Measurements from ENCODE around the gene ALX4. TPM values are rescaled to one million over a fixed set of nuclear protein-coding genes. Genes with fewer than 3 reads are reported as not detected.
A peak's percentile ranks its signal among the peaks of the same experiment; 100 is the strongest.

The ALX4 gene
- total RNA-seq, 1 donor from 2014 or later: not detected

- Histone ChIP-seq H3K79me2 (ENCODE audit: low read depth) (no peaks in the 10 kb centered on the region), H2AFZ (replicated peaks) (no peak overlapping the region), H3F3A (ENCODE audit: low read depth) (no peaks in the 10 kb centered on the region), H4K20me1 (ENCODE audit: low read depth) (no peaks in the 10 kb centered on the region), H3K4me1 (no peaks in the 10 kb centered on the region), H3K9me3 (ENCODE audit: low read depth) (peaks cover 11% of the 10 kb centered on the region), H3K9ac (no peak overlapping the region), H3K36me3 (peaks cover 13% of the 10 kb centered on the region), H3K27me3 (no peaks in the 10 kb centered on the region), H3K4me2 (no peak overlapping the region), H3K4me3 (no peak overlapping the region), H3K27ac (no peak overlapping the region)
- Mint-ChIP-seq H3K4me1 (peaks cover 13% of the 10 kb centered on the region), H3K4me3 (no peak overlapping the region), H3K27me3 (ENCODE audit: insufficient read depth, low read depth) (no peaks in the 10 kb centered on the region), H3K9me3 (peaks cover 24% of the 10 kb centered on the region), H3K36me3 (peaks cover 26% of the 10 kb centered on the region), H3K27ac (no peak overlapping the region)
- no peak for DNase-seq (ENCODE audit: low spot score)
- TF ChIP-seq EZH2 (IDR thresholded peaks at IDR 0.05) (no peak), EZH2phosphoT487 (IDR thresholded peaks at IDR 0.05) (no peak), CTCF (IDR thresholded peaks at IDR 0.05) (no peak)
Observed at GRCh38 chr11:44250421-44250820, 59.5 kb downstream of the ALX4 start.

DNA sequence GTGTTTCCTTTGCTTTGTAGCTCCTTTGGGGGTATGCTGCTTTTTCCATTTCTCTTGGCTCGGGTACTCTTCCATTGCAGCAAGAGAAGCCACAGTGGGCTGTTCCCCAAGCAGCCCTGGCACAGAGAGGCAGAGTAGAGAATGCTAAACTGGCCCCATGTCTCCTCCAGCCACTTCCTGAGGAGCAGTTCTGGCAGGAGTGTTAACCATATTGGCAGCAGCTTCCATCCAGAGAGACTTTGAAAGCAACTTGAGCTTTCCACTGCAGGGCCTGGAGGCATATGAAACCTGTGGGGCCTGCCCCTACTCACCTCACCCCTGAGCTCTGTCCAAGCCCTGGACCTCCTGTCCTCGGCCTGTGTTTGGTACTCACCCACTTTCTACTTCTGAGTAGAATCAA, 61.8 kb downstream of the ALX4 start:
- no peaks in the 10 kb centered on the region for H4K20me1 ChIP-seq (ENCODE audit: low read depth)
- Mint-ChIP-seq H3K4me3 (no peak overlapping the region), H3K27me3 (ENCODE audit: insufficient read depth, low read depth) (no peaks in the 10 kb centered on the region), H3K36me3 (peaks cover 32% of the 10 kb centered on the region), H3K27ac (no peak overlapping the region), H3K4me1 (peaks cover 34% of the 10 kb centered on the region), H3K9me3 (peaks cover 16% of the 10 kb centered on the region)
- H3K4me3 ChIP-seq: no peak overlapping the region
- no peak overlapping the region for H3K9ac ChIP-seq
- no peak for DNase-seq (ENCODE audit: low spot score)
- no peak for TF ChIP-seq CTCF (IDR thresholded peaks at IDR 0.05)
- TF ChIP-seq EZH2phosphoT487 (IDR thresholded peaks at IDR 0.05): no peak
- TF ChIP-seq EZH2 (IDR thresholded peaks at IDR 0.05): no peak
- no peak overlapping the region for H3K4me2 ChIP-seq
- H3K36me3 ChIP-seq: peaks cover 8% of the 10 kb centered on the region
- no peaks in the 10 kb centered on the region for H3K79me2 ChIP-seq (ENCODE audit: low read depth)
- H3K4me1 ChIP-seq: peaks cover 21% of the 10 kb centered on the region
- H3F3A ChIP-seq (ENCODE audit: low read depth): peaks cover 13% of the 10 kb centered on the region
- no peak overlapping the region for H2AFZ ChIP-seq (replicated peaks)
- H3K27ac ChIP-seq: no peak overlapping the region
- peaks cover 4% of the 10 kb centered on the region for H3K9me3 ChIP-seq (ENCODE audit: low read depth)
- H3K27me3 ChIP-seq: no peaks in the 10 kb centered on the region

DNA sequence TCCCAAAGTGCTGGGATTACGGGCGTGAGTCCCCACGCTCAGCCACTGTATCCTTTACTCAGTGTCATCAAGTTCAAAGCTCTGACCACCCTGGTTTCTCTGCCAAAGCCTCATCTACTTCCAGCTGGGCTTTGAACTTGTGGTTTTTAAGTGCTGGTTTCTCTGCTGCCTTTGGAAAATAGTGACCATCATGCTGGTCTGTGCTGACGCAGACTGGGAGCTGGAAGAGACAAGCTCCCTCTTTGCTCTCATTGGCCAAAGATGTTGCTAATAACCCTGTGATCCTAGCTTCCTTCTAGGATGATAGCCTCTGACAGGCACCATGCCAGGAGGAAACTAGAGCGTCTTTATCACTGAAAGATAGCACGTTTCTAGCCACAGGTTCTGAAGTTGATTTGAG, 62.4 kb downstream of the ALX4 start:
- no peak for DNase-seq (ENCODE audit: low spot score)
- Histone ChIP-seq H3K27me3 (no peaks in the 10 kb centered on the region), H3K4me1 (peaks cover 27% of the 10 kb centered on the region), H3K4me2 (no peak overlapping the region), H3K9ac (no peak overlapping the region), H3F3A (ENCODE audit: low read depth) (peaks cover 19% of the 10 kb centered on the region), H3K4me3 (no peak overlapping the region), H4K20me1 (ENCODE audit: low read depth) (no peaks in the 10 kb centered on the region), H3K9me3 (ENCODE audit: low read depth) (no peaks in the 10 kb centered on the region), H2AFZ (replicated peaks) (no peak overlapping the region), H3K27ac (no peak overlapping the region), H3K79me2 (ENCODE audit: low read depth) (no peaks in the 10 kb centered on the region), H3K36me3 (peaks cover 6% of the 10 kb centered on the region)
- Mint-ChIP-seq H3K9me3 (peaks cover 10% of the 10 kb centered on the region), H3K27ac (peak overlapping the region; percentile 64), H3K36me3 (peaks cover 30% of the 10 kb centered on the region), H3K4me3 (no peak overlapping the region), H3K4me1 (peaks cover 40% of the 10 kb centered on the region), H3K27me3 (ENCODE audit: insufficient read depth, low read depth) (no peaks in the 10 kb centered on the region)
- no peak for TF ChIP-seq EZH2 (IDR thresholded peaks at IDR 0.05)
- no peak for TF ChIP-seq EZH2phosphoT487 (IDR thresholded peaks at IDR 0.05)
- no peak for TF ChIP-seq CTCF (IDR thresholded peaks at IDR 0.05)

Measured in neural progenitor cell (in vitro differentiated cells).